Brain pericyte (primary cell): ENCODE results near the gene RAB36.

ENCODE experiments used
- DNase-seq: peaks from one replicate; pipeline ENCODE4 v3.0.0-alpha.2; 2012; ENCODE audit warnings: low read depth, low spot score

Gene RAB36

GRCh38 chr22:23206915-23207314 is 61.6 kb downstream of the RAB36 start:
- DNase-seq = no peak

GRCh38 chr22:23207729-23208393 is 62.6 kb downstream of the RAB36 start:
- DNase-seq = no peak

GRCh38 chr22:23210428-23211170 is 65.3 kb downstream of the RAB36 start:
- no peak for DNase-seq

GRCh38 chr22:23211622-23212021 is 66.3 kb downstream of the RAB36 start:
- DNase-seq = no peak

GRCh38 chr22:23212061-23213021 is 67.1 kb downstream of the RAB36 start:
- no peak for DNase-seq

GRCh38 chr22:23213022-23213555 is 67.8 kb downstream of the RAB36 start:
- DNase-seq = no peak

- DNase-seq = no peak
Measured at GRCh38 chr22:23213581-23214334, 68.5 kb downstream of the RAB36 start.
